NT2/D1 (cell line): ENCODE results near the gene SNX4.

Experiments used
- DNase-seq: peaks from one replicate; pipeline ENCODE4 v3.0.0-alpha.2; 2011; ENCODE audit warnings: low read depth, low spot score
- H3K27me3 ChIP-seq: 2 replicates; pipeline ENCODE4 v1.6.0; 2011; ENCODE audit warnings: mild to moderate bottlenecking; ENCODE audit not compliant: insufficient read length, insufficient read depth
- H3K36me3 ChIP-seq: 2 replicates; pipeline ENCODE4 v1.6.1; 2011; ENCODE audit warnings: mild to moderate bottlenecking, low read length, mixed read lengths; ENCODE audit not compliant: insufficient read depth, insufficient read length
- H3K4me1 ChIP-seq: 2 replicates; pipeline ENCODE4 v1.5.1; 2011; ENCODE audit not compliant: insufficient read depth, insufficient read length
- H3K4me3 ChIP-seq: 2 replicates; pipeline ENCODE4 v1.5.1; 2011; ENCODE audit warnings: low read depth; ENCODE audit not compliant: insufficient read length
- H3K9ac ChIP-seq: 2 replicates; pipeline ENCODE4 v1.6.0; 2011; ENCODE audit warnings: low read depth; ENCODE audit not compliant: insufficient read length
- H3K9me3 ChIP-seq: 2 replicates; pipeline ENCODE4 v1.5.1; 2011; ENCODE audit warnings: mild to moderate bottlenecking, low read length; ENCODE audit not compliant: insufficient read depth
- SUZ12 ChIP-seq: IDR thresholded peaks from 2 replicates; pipeline ENCODE4 v1.6.1; 2011; ENCODE audit not compliant: insufficient read length, insufficient read depth; ENCODE audit errors: extremely low read depth
- YY1 ChIP-seq: IDR thresholded peaks from 2 replicates; pipeline ENCODE4 v1.6.1; 2011; ENCODE audit not compliant: insufficient read length, insufficient read depth
- ZNF274 ChIP-seq: IDR thresholded peaks from 2 replicates; pipeline ENCODE4 v1.6.1; 2011; ENCODE audit warnings: mild to moderate bottlenecking, low read depth, low read length

SNX4 gene

GRCh38 chr3:125436921-125437320 is 83.1 kb downstream of the SNX4 start:
- TF ChIP-seq SUZ12 (no peak), ZNF274 (no peak), YY1 (no peak)
- DNase-seq, result no peak
- peaks cover 13% of the 10 kb centered on the region for H3K4me1 ChIP-seq

DNA sequence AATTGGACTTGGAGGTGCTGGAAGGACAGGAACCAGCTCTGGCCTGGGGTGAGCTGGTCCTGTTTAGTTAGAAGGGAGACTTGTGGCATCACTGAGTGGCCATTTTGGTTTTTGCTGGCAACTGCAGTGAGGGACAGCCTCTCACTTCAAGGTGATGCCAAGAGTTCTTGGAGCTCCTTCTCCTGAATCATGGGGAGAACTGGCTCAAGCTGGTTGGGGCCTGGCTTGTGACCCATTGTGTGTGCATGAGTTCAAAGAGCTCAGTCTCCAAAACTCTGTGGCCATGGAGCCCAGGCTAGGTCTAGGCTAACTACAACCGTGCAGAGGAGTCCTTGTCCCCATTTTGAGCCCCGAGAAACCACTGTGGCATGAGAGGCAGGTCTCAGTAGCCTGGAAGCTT is 84.8 kb downstream of the SNX4 start:
- Histone ChIP-seq H3K9ac (no peak overlapping the region), H3K27me3 (no peaks in the 10 kb centered on the region), H3K4me1 (peaks cover 11% of the 10 kb centered on the region), H3K9me3 (no peaks in the 10 kb centered on the region), H3K36me3 (no peaks in the 10 kb centered on the region), H3K4me3 (no peak overlapping the region)
- DNase-seq, result no peak
- TF ChIP-seq YY1 (no peak), SUZ12 (no peak), ZNF274 (no peak)

More at GRCh38 chr3:125436921-125437320, 83.1 kb downstream of the SNX4 start:
- H3K36me3 ChIP-seq, result no peaks in the 10 kb centered on the region
- no peak overlapping the region for H3K9ac ChIP-seq
- no peaks in the 10 kb centered on the region for H3K27me3 ChIP-seq
- H3K4me3 ChIP-seq, result no peak overlapping the region
- no peaks in the 10 kb centered on the region for H3K9me3 ChIP-seq

- Histone ChIP-seq H3K36me3 (no peaks in the 10 kb centered on the region), H3K4me1 (peaks cover 10% of the 10 kb centered on the region), H3K27me3 (no peaks in the 10 kb centered on the region), H3K4me3 (no peak overlapping the region), H3K9me3 (no peaks in the 10 kb centered on the region), H3K9ac (no peak overlapping the region)
- TF ChIP-seq ZNF274 (no peak), YY1 (no peak), SUZ12 (no peak)
- no peak for DNase-seq
Observed at GRCh38 chr3:125434582-125435011, 85.4 kb downstream of the SNX4 start.

DNA sequence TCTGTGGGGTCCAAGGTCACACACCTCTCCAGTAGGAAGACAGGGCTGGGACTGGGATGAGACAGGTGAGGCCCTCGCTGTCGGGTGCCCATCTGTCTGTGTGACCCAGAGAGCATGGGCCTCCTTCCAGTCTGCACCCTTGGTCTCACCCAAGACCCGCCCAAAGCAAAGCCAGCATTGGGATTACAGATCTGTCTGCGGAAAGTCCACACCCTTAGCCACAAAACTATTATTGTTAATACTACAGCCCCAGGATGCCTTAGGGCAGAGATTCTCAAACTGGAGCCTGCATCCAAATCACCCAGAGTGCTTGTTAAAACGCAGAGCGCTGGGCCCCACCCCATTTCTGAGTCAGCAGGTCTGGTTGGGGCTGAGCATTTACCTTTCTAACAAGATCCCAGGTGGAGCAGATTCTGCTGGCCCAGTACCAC is 86.4 kb downstream of the SNX4 start:
- Histone ChIP-seq H3K27me3 (no peaks in the 10 kb centered on the region), H3K4me3 (no peak overlapping the region), H3K4me1 (peaks cover 10% of the 10 kb centered on the region), H3K9ac (no peak overlapping the region), H3K9me3 (no peaks in the 10 kb centered on the region), H3K36me3 (no peaks in the 10 kb centered on the region)
- TF ChIP-seq SUZ12, result no peak
- no peak for DNase-seq

DNA sequence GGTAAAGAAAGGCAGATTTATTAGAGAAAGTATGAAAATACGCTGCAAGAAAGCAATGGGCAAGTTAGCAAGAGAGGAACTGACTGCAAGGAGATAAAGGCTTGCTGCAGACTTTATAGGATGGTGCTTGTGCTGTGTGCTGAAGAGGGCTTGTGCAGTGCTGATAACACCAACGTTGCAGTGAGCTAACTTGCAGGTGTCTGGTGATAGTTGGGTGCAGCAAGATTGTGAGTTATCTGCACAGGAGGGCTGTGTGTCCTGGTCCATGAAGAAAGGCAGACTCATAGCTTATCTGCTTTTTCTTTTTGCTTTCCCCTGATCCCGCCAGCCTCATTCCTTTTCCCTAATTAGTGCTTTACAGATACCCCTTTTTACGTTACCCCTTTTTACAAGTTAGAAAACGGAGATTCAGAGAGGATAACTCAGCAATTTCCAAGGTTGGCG is 86.9 kb downstream of the SNX4 start:
- DNase-seq, result no peak
- Histone ChIP-seq H3K4me3 (no peak overlapping the region), H3K4me1 (peaks cover 10% of the 10 kb centered on the region), H3K9me3 (no peaks in the 10 kb centered on the region), H3K27me3 (no peaks in the 10 kb centered on the region), H3K9ac (no peak overlapping the region), H3K36me3 (no peaks in the 10 kb centered on the region)
- TF ChIP-seq ZNF274 (no peak), SUZ12 (no peak)

DNA sequence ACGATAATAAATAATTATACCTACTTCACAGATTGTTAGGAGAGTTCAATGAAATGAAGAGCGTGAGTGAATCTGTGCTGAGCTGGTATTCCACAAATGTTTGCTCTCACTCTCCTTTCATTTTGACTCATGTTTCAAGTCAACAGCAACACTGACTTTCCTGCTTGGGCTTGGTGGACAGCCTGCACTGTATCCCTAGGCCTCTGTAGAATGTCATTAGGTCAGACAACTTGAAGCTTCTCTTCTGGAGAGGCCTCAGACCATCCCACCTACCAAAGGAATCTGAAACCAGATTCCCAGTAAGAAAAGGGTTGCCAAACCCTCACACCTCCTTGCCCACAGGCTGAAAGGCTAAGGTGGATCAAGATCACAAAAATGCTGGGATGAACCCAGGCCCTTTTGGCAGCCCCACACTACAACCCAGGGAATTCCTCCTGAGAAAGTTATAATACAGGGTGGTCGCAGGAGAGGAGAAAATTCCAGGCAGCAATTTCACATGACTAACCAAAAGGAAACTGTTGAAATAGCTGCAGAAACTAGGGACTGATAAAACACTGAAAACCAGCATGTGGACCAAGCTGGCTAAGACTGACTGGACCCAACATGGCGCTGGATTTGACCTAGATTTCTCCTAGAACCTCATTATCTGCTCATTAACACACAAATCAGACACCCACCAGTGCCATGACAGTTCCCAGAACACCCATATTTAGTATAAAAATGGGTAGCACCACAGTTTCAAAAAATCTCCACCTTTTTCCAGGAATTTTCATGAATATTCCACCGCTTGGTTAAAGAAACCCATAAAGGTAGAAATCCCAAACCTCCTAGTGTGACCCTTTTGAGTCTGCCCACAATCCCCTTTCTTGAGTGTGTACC is 87.9 kb downstream of the SNX4 start:
- no peaks in the 10 kb centered on the region for H3K36me3 ChIP-seq
- H3K4me1 ChIP-seq, result peaks cover 10% of the 10 kb centered on the region
- H3K9me3 ChIP-seq, result no peaks in the 10 kb centered on the region
- no peak overlapping the region for H3K4me3 ChIP-seq
- no peak overlapping the region for H3K9ac ChIP-seq
- TF ChIP-seq YY1, result no peak
- no peak for DNase-seq
- H3K27me3 ChIP-seq, result no peaks in the 10 kb centered on the region

GRCh38 chr3:125431391-125431790 is 88.6 kb downstream of the SNX4 start:
- Histone ChIP-seq H3K4me3 (no peak overlapping the region), H3K9me3 (no peaks in the 10 kb centered on the region), H3K27me3 (no peaks in the 10 kb centered on the region), H3K4me1 (peaks cover 10% of the 10 kb centered on the region), H3K36me3 (no peaks in the 10 kb centered on the region), H3K9ac (no peak overlapping the region)
- DNase-seq, result no peak
- TF ChIP-seq SUZ12, result no peak
- no peak for TF ChIP-seq ZNF274
- no peak for TF ChIP-seq YY1
